ENCODE measurements around the gene TUBB. TPM values are rescaled to one million over a fixed set of nuclear protein-coding genes. Genes with fewer than 3 reads are reported as not detected.

The TUBB gene
- total RNA-seq, 4 donors from 2014 or later: 184 to 351 (median 236) TPM

GRCh38 chr6:30740540-30740870 is 20.4 kb downstream of the TUBB start:
- Histone ChIP-seq H3K36me3 (peaks cover 0 to 51% of the 10 kb centered on the region in 2 donors), H3K4me1 (peaks cover 0 to 86% (median 11%) of the 10 kb centered on the region in 3 donors), H3K4me3 (no peak overlapping the region), H3K27ac (peak overlapping the region in 2 of 4 donors; percentile 21 to 96), H3K27me3 (no peaks in the 10 kb centered on the region), H3K9me3 (no peaks in the 10 kb centered on the region)
- WGBS, 2 donors (ENCODE audit: low coverage in 1 of 2): 81 to 83% methylated on average over 1 to 2 of the region's 2 CpGs
- no peak for TF ChIP-seq POLR2AphosphoS5 (IDR thresholded peaks at IDR 0.05)
- TF ChIP-seq CTCF (IDR thresholded peaks at IDR 0.05): no peak
- ATAC-seq: no peak

- 22 to 40% methylated on average over 2 of the region's 8 CpGs for WGBS, 2 donors (ENCODE audit: low coverage in 1 of 2)
- peaks cover 0 to 79% (median 11%) of the 10 kb centered on the region in 3 donors for H3K4me1 ChIP-seq
- TF ChIP-seq POLR2AphosphoS5 (IDR thresholded peaks at IDR 0.05): no peak
- no peak for TF ChIP-seq CTCF (IDR thresholded peaks at IDR 0.05)
- TF ChIP-seq POLR2A (IDR thresholded peaks at IDR 0.05): no peak
- no peak for TF ChIP-seq EP300 (IDR thresholded peaks at IDR 0.05)
- H3K36me3 ChIP-seq: peaks cover 0 to 44% of the 10 kb centered on the region in 2 donors
- ATAC-seq: no peak
- H3K4me3 ChIP-seq: peak overlapping the region; percentile 86 to 92
- H3K27ac ChIP-seq: peak overlapping the region; percentile 84 to 96 (median 90)
- no peaks in the 10 kb centered on the region for H3K9me3 ChIP-seq
- no peaks in the 10 kb centered on the region for H3K27me3 ChIP-seq
These were observed 21.1 kb downstream of the TUBB start for GRCh38 chr6:30741063-30741779.

- no peak for TF ChIP-seq POLR2A (IDR thresholded peaks at IDR 0.05)
- TF ChIP-seq POLR2AphosphoS5 (IDR thresholded peaks at IDR 0.05): no peak
- TF ChIP-seq CTCF (IDR thresholded peaks at IDR 0.05): no peak
- TF ChIP-seq EP300 (IDR thresholded peaks at IDR 0.05): no peak
- 0 to 8% methylated on average over 9 of the region's 13 CpGs for WGBS, 2 donors (ENCODE audit: low coverage in 1 of 2)
- Histone ChIP-seq H3K27ac (peak overlapping the region; percentile 84 to 96 (median 90)), H3K9me3 (no peaks in the 10 kb centered on the region), H3K27me3 (no peaks in the 10 kb centered on the region), H3K4me3 (peak overlapping the region; percentile 86 to 92), H3K36me3 (peaks cover 0 to 38% of the 10 kb centered on the region in 2 donors), H3K4me1 (peaks cover 0 to 72% (median 11%) of the 10 kb centered on the region in 3 donors)
- ATAC-seq: peak; percentile 41
These were observed 21.7 kb downstream of the TUBB start for GRCh38 chr6:30741789-30742315.

GRCh38 chr6:30742316-30743098 is 22.4 kb downstream of the TUBB start, which contains the start of gene FLOT1:
Gene FLOT1, minus strand, starts transcription at chr6:30742687. Its CDS starts 498 bp downstream, at chr6:30742189.
- peak within 1 kb of the TSS; percentile 86 to 92 for H3K4me3 ChIP-seq
- peaks cover 0 to 66% (median 11%) of the 10 kb centered on the region in 3 donors for H3K4me1 ChIP-seq
- WGBS, 2 donors (ENCODE audit: low coverage in 1 of 2): 0% methylated on average over 6 to 8 of the region's 66 CpGs
- ATAC-seq: peak; percentile 95
- H3K36me3 ChIP-seq: peaks cover 0 to 31% of the 10 kb centered on the region in 2 donors
- no peak for TF ChIP-seq CTCF (IDR thresholded peaks at IDR 0.05)
- peak; percentile 97 for TF ChIP-seq POLR2AphosphoS5 (IDR thresholded peaks at IDR 0.05)
- TF ChIP-seq POLR2A (IDR thresholded peaks at IDR 0.05): peak; percentile 53 to 57
- TF ChIP-seq EP300 (IDR thresholded peaks at IDR 0.05): no peak
- peak within 1 kb of the TSS; percentile 84 to 96 (median 90) for H3K27ac ChIP-seq
- H3K27me3 ChIP-seq: no peaks in the 10 kb centered on the region
- H3K9me3 ChIP-seq: no peaks in the 10 kb centered on the region
